NCI-H1092 treated with DMSO at 0.1 percent for 48 hours (cell line): ENCODE measurements around the gene MKNK1.
"Not testable (repeated sequence)": the region's sequence is repeated elsewhere in the genome, so short reads cannot be mapped to it uniquely, and the experiment has no call there.

ENCODE experiments used
- DNase-seq: peaks from one replicate; lab custom pipeline; 2025; lab: John Stamatoyannopoulos, UW

MKNK1 gene

DNA sequence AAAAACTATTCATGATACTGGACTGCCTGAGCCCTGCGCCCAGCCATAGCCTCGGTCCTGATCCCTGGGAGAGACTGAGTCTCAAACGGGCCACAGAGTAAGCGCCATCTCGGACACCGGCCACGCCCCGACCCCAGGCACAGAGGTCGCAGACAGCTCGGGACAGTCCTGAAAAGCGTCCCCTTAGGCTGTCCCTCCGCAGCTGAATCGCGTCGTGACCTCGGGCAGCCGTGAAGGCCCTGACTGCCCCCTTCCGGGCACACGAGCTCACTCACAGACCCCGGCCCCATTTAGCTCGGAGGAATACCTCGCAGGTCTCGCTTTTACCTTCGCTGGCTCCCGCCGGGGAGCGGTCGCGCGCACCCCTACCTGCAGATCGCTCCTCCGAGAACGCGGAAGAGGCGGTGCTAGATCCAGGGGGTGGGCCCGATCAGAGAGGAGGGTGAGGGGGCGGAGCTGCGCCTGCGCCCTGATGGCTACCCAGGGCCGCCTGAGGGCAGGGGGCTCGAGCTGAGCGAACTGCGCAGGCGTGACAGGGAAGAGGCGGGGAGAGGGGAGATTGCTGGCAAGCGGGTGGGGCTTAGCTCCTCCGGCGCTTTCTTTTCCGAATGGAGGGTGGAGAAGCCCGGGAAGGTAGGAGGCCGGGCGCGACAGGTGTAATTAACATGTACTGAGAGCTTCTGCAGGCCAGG lies at the start of gene MKNK1:
TSS of gene MKNK1 (minus strand) at position 411 of the 692 bp plus-strand sequence. CDS start 20,941 bp downstream, outside the sequence.
- peak; percentile 42 for DNase-seq

DNA sequence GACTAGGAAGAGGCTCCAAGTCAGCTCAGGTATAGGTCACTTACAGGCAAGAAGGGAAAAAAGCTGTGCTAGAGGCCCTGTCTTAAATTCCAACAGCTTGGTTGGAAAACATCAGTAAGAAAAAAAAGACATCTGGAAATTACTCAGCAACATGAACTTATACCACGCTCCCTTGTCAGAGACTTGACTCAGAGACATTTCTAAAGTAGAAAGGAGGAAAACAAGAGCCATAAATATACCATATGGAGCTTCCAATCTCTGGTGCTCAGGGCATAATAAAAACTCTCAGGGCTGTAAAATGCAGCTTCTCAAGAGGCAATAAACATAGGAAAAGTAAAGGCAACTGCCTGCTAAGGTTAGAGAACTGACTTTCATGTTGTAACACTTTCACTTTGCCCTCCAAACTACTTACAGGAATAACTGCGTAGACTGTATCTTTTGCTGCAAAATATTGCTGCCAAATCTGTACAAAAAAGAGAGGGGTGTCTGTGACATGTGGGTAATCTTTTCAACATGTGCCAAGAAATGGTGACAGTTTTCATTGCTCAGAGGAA lies 49.4 kb upstream of the MKNK1 start:
- no peak for DNase-seq

DNA sequence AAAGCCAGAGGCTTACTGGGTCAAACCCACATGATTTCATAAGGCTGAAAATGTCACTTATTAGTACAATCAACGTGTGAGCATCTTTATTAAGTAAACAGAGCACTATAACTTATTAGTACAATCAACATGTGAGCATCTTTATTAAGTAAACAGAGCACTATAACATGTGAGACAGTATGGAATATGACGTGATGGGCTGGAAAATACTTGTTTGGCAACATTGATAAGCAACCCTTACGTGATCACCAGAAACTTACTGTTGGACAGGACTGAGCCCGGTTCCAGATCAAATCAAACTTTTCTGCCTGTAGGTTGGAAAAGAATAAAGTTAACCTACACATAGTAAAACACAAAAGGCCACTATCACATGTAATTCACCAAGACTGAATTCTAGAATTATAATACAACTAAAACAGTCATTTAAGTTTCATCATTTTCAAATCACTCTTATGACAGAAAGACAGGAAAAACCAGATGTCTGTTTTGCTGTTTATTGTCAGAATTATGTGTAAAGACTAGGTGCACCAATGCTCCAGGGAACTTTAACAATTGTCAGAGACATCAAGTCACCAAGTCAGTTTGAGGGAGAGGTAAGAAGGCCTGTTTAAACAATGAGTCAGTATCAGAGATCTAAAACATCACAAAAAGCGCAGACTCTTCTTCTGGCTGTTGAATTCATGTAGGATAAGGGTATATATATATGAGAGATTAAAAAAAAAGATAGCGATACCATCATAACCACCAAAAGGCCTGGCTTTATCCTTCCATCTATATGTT lies 48.4 kb upstream of the MKNK1 start:
- DNase-seq: no peak

DNA sequence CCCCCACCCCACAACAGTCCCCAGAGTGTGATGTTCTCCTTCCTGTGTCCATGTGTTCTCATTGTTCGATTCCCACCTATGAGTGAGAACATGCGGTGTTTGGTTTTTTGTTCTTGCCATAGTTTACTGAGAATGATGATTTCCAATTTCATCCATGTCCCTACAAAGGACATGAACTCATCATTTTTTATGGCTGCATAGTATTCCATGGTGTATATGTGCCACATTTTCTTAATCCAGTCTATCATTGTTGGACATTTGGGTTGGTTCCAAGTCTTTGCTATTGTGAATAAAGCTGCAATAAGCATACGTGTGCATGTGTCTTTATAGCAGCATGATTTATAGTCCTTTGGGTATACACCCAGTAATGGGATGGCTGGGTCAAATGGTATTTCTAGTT lies 47.1 kb upstream of the MKNK1 start:
- not testable (repeated sequence) for DNase-seq

DNA sequence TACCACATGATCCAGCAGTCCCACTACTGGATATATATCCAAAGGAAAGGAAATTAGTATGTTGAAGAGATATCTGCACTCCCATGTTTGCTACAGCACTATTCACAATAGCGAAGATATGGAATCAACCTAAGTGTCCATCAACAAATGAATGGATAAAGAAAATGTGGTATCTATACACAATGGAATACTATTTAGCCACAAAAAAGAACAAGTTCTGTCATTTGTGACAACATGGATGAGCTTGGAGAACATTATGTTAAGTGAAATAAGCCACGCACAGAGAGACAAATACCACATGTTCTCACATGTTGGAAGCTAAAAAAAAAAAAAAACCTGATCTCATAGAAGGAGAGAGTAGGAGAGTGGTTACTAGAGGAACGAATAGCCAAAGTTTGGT lies 46.4 kb upstream of the MKNK1 start:
- no peak for DNase-seq

DNA sequence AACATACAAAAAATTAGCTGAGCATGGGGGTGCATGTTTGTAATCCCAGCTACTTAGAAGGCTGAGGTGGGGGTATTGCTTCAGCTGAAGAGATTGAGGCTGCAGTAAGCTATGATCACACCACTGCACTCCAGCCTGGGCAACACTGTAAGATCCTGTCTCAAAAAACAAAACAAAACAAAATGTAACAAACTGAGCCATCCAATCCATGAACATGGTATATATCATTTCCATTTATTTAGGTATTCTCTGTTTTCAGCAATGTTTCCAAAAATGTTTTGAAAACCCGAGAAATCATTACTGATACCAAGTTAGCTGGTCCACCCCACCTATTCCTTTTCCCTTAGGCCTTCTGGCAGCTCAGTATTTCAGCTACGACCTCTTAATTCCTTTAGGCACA lies 45.7 kb upstream of the MKNK1 start:
- DNase-seq: no peak

DNA sequence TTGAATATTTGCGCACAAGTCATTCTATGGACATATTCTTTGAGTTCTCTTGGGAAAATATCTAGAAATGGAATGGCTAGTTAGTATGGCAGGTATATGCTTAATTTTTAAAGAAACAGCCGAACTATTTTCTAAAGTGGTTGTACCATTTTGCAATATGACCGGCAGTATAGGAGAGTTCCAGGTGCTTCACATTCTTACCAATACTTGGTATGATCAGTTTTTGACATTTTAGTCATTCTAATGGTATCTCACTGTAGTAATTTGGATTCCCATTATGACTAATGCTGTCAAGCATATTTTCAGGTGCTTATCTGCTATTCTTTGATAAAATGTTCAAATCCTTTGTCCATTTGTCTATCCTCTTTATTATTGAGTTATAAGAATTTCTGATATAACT lies 43.5 kb upstream of the MKNK1 start:
- DNase-seq: no peak

DNA sequence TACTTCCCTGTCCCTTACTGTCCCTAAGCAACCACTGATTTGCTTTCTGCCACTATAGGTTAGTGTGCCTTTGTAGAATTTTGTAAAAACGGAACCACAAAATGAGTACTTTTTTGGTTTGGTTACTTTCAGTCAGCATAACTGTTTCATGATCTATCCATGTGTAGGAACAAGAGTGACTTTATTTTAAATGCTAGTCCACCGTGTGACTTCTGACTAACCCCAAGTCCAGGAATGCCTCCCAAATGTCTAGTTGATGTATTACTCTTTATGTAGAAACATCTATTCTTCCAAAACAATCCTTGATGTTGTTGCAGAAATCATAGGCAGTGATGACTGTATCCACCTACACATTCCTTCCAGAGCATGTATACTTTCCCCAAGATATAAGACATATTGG lies 42.8 kb upstream of the MKNK1 start:
- DNase-seq: no peak

DNA sequence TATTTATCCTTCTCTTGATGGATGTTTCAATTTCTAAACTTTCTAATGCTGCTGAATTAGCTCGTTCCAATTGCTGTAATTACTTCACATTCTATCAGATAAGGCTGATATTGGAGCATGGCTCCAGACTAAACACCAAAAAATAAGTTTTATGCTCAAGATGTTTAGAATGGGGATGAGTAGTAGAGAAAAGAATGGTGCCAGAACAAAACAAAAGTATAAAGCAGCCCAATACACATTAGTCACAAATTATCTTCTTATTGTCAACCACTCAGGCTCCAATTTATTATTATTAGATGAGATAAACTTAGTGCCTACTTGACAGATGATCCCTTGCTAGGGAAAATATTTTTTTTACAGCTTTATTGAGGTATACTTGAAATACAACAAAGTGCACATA lies 42.3 kb upstream of the MKNK1 start:
- no peak for DNase-seq

DNA sequence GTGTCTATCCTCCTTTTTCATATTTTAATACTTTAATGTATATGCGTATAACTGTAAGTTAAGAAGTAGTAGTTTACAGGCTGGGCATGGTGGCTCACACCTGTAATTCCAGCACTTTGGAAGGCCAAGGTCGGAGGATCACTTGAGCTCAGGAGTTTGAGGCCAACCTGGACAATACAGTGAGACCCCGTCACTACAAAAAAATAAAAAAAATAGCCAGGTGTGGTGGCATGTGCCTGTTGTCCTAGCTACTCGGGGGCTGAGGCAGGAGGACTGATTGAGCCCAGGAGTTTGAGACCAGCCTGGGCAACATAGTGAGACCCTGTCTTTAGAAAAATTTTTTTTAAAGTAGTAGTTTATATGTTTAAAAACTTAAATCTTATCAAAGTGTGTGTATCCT lies 41.7 kb upstream of the MKNK1 start:
- DNase-seq: no peak

DNA sequence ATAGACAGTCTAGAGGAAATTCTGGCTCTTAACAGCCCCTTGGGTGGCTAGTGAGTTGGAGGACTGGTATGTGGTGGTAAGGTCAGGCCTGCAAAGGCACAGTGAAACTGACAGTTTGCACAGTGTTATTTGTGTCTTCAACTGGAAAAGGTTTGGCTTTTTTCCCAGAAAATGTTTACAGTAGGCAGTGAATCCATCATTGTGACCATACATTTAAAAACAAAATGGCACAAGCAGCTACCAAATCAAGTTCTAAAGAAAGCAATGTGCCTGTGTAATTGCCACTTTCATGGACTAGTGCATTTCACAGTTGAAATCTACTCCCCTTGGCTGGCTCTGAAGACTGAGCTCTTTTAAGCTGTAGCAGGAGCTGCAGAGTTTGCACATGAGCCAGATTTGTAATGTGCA lies 39.3 kb upstream of the MKNK1 start:
- DNase-seq: peak; percentile 89

DNA sequence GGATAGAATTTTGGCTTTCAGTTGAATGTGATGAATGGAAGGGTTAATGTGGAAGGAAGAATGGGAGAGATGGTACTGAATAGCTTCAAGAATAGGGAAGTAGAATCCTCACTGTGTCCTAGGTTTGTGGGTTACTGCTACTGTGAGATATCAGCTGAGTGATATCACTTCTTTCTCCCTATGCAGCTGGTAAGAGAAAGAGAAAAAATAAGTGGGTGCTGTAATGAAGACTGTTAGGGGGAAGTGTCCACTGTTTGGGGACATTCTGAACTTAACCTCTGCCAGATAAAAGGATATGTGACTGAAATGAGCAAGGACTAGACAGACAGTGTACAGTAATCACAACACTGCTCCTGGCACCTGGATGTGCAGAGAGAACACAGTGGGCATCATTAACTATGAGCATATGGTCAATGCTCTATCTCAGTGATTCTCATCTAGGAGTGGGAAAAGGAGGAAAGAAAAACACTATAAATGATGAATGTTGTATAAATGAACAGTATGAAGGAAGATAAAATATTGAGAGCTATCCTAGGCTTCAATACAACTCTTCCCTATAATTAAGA lies 38.1 kb upstream of the MKNK1 start:
- no peak for DNase-seq

DNA sequence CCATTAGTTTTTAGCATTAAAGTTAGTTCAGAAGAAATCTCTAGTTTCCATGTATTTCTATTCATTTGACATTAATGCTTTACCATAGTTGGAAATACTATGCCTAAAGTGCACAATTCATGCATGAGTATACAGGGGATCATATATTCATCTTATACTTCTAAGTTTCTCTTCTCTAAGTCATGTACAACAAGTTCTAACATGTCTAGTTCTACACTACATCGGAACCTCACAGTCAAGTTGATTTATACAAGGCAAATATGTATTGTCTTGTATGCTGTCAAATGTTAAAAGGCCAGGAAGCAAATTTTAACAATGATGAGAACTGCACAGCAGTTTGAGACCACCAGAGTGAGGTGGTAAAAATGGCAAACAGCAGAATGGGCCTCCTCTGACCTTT lies 35.5 kb upstream of the MKNK1 start:
- no peak for DNase-seq

DNA sequence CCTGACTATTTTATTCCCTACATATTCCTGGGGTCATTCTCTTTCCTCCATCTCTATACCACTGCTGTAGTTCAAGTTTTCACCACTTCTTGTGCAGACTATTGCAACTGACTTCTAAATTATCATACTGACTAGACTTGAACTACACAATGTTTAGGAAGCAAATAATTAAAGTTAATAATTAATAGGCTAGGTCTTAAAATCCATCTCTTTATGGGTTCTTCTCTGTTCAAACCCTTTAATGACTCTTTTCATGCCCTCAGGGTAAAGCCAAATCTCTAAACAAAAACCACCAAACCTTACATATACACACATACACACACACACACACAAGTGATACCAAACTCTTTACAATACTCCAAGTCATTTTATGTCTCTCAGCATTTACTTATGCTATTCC lies 34.9 kb upstream of the MKNK1 start:
- DNase-seq: no peak

DNA sequence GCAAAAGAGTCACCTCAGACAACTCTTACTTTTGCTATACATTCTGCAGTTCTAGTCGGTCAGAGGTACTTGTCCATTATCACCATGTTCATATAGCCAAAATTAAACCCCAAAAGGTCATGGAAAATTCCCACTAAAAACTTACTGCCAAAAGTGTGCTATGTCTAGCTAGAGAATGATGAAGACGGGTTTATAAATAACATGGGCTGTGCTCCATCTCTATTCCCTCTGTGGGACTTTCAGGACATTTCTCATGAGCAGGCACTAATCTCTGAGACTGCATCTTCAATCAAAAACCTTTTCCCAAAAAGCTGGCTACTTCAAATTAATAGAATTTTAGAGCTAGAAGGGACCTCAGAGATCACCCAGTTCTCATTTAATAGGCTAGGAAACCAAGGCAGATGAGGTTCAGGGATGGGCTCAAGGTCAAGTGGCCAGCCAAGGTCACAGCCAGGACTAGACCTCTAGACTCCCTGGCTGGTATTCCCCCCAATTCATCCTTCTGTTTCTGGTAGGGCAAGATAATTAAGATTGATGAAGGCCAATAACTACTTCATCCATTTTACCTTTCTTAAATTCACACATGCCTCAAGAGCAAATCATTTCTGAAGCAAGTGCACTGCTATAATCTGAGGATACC lies 33.5 kb upstream of the MKNK1 start:
- no peak for DNase-seq

DNA sequence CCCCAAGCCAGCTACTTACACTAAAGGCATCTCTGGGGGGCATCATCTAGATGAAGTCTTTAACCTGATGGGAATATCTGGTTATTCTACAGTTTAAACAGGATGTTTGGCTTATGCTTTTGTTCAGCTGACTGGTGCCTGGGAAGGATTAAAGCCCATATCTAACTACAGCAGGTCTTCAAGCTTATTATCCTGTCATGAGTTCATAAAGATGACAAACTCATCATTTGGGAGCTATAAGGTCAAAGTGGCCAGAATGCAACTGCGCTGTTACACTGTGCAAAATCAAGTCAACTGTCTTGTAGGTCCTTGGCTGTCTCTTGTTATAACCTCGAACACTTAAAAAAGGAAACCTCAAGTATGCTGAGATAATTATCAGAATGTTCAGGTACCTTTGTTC lies 31.1 kb upstream of the MKNK1 start:
- DNase-seq: no peak

DNA sequence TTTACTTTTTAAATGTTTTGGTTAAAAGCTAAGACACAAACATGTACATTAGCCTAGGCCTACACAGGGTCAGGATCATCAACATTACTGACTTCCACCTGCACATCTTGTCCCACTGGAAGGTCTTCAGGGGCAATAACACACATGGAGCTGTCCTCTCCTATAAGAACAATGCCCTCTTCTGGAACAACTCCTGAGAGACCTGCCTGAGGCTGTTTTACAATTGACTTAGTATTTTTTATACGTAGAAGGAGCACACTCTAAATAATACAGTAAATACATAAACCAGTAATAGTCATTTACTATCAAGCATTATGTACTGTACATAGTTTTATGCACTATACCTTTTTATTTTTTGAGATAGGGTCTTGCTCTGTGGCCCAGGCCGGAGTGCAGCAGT lies 26.7 kb upstream of the MKNK1 start:
- no peak for DNase-seq

DNA sequence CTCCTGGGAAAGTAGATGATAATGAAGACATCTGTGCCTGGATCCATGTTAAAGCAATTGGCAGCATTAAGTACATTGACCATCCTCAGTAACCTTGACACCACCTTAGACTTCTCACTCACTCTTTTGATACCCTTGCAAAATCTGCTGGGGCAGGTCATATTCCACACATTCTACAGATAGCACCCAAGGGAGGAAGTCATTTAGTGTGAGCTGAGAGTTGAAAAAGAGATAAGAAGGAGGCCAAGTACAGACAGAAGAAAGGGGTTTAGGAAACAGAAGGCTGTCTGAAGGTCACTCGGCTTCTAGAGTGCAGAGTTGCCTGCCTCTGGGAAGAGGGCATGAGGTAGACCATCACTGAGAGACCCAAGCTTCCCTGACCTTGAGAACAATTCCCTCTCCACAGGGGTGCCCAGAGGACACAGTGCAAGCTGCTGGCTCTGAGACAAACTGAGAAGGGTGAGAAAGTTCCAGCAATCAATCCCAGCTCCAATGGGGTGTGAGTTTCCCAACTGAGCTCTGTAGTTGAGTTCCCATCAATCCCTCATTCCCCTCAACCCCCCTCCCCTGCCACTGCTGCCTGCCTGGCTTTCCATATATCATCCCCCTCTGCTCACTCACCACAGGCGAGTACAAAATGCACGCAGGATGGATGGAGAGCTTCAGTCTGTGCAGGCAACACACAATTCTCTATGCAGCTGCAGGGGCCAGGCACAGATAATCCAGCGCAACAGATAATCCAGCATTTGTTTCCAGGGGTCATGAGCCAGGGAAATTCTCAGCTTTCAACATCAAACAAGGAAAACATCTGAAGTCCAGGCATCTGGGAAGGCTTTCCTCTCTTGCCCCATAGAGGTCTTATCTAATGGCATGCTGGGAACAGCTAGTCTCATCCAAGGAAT lies 19.9 kb upstream of the MKNK1 start:
- no peak for DNase-seq

DNA sequence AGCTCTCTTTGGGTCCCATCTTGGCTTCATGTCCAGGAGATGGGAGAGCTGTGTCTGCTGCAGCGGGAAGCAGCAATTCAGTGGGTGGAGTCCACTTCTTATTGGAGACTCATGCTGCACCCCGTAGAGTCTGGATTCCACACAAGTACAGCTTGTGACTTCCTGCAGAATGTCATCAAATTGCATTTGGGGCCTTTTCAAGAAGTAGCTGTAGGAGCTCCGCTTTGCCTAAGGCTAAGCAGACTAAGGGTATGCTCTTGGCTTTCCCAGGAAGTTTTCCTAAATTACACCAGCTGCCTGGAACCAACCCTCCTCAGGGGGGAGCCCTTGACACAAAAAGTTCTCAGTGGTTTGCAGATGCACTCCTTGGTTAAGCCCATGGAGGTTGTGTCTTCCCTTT lies 18.3 kb upstream of the MKNK1 start:
- no peak for DNase-seq

DNA sequence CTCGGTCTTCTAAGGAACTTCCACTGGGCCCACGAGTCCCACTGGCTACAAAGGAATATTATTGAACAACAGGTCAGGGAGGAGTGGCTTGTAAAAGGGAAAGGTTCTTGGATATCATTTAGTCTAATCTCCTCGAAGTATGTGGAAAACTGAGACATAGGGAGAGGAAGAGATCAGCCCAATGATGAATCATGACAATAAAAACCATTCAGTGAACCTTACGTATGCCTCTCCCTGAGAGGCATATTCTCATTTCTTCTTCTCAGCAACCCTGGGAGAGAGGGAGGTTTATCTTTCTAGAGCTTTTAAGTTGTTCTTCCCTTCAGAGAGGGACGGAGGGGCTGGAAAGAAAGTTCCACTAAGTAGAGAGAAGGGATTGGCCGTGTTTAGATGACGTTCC lies 17.9 kb upstream of the MKNK1 start:
- no peak for DNase-seq

DNA sequence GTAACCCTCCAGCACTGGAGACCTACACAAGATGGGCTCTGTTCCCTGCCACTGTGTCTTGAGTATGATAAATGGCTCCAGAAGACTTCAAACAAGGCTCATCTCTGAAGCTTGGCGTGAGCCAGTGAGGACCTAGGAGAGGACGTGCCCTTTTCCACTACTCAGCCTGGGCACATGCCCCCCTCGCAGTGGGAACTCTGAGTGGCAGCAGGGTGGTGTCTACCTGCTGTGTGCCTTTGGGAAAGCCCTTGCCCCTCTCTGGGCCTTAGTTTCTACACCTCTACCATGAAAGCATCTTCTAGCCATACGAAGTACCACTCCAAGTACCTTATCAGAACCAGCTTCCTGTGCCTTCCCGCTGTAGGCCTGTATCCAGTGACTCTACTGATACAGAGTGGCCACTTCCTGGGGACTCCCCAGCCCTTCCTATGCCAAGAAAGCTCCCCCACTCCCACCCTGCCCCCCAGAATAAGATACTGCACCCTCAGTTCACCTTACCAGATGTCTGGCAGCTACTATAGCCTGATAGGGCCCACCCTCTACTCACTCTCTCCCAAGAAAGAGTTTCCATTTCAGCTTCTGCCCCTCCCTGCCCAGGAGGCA lies 15.7 kb upstream of the MKNK1 start:
- no peak for DNase-seq
